ENCODE data around the gene WTAP.
"Not testable (repeated sequence)": the region's sequence is repeated elsewhere in the genome, so short reads cannot be mapped to it uniquely, and the experiment has no call there.

WTAP gene

GRCh38 chr6:159693894-159694545 is 33.3 kb upstream of the WTAP start:
- DNase-seq: no peak

- DNase-seq: no peak
Observed at GRCh38 chr6:159695984-159696383, 31.3 kb upstream of the WTAP start.

GRCh38 chr6:159700970-159701369 is 26.3 kb upstream of the WTAP start:
- no peak for DNase-seq

DNA sequence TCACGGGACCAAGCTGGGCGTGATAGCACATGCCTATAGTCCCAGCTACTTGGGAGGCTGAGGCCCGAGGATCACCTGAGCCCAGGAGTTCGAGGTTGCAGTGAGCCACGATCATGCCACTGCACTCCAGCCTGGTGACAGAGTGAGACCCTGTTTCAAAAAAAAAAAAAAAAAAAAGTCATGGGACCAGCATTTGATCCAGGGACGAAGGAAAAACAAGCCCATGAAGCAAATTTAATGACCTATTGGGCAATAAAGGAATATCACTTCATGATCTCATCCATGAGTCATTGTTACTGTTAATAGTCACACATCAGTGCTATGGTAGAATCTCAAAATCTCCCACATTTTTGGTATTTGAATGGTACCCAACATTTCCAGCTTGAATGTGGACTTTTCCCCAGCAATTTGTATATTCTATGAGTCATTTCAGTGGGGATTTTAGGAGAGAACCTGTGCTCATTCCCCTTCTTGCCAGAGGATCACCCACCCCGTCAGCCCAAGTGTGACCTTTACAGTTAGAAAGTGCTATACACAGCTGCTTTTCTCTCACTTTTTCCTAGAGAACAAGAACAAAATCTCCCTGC is 25.8 kb upstream of the WTAP start:
- no peak for DNase-seq

- not testable (repeated sequence) for DNase-seq
Observed at GRCh38 chr6:159710603-159711002, 16.7 kb upstream of the WTAP start.

- not testable (repeated sequence) for DNase-seq
Observed at GRCh38 chr6:159712389-159712788, 14.9 kb upstream of the WTAP start.

DNA sequence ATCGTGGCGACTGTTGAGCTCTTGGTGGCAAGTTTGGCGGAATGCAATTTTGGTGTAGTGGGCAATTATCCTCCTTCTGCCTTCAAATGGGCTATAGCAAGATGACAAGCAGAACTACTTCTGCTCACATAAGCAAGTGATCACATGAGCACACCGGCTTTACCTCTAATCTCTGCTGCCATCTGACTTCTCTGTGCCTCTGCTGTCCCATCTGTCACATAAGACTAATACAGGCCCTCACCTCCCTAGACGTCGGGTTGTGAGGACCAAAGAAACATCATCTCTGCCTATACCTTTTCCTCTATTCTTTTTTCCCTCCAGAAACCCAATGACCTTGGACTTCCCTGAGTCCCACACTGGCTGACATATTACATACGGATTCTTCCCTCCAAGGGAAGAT is 13.3 kb upstream of the WTAP start:
- DNase-seq: no peak

GRCh38 chr6:159714404-159714803 is 12.9 kb upstream of the WTAP start:
- DNase-seq: no peak

DNA sequence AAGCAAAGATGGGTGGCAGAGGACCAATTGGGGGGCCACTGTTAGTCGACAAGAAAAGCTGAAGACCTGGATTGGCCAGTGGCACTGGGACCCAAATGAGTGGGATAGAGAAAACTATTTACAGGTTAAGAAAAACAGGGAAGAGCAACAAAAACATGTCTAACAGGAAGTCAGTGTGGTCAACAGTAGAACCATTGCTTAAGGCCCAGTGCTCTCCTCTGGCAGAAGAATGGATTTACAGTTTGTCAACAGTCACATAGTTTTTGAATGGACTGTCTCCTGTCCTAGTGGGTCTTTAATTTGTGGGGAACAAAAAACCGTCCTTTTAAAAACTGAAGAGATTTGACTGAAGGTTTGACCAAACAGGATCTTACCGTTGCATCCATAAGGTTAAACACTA is 12.1 kb upstream of the WTAP start:
- no peak for DNase-seq

GRCh38 chr6:159715605-159716004 is 11.7 kb upstream of the WTAP start:
- DNase-seq: no peak

GRCh38 chr6:159716247-159717096 is 10.8 kb upstream of the WTAP start:
- no peak for DNase-seq

DNA sequence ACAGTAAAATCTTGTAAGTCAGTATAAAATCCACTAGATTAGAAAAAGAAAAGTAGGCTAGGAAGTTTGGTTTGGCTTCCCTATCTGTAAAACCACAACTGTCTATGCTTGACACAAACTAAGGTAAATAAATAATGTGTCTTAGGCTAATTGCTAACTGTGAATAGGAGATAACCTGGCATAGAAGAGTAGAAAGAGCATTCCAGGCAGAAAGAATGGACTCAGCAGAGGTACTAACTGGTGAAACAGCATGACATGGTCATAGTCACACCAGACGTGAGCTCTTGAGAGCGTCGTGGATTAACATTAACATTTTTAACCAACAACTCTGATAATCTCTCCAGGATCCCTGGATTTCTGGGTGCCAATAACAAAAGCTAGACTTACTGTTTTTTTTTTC is 8.7 kb upstream of the WTAP start:
- DNase-seq: no peak

GRCh38 chr6:159719287-159719686 is 8.0 kb upstream of the WTAP start:
- no peak for DNase-seq

DNA sequence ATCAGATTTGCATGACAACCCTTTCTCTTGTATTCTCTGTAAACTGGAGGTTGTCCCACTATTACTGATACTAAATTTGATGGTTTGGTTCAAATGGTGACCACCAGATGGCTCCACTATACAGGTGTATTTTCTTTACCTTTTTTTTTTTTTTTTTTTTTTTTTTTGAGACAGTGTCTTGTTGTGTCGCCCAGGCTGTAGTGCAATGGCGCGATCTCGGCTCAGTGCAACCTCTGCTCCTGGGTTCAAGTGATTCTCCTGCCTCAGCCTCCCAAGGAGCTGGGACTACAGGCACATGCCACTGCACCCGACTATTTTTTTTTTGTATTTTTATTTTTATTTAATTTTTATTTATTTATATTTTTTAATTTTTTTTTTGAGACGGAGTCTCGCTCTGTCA is 6.6 kb upstream of the WTAP start:
- DNase-seq: peak in 1 of 2 donors; percentile 25

DNA sequence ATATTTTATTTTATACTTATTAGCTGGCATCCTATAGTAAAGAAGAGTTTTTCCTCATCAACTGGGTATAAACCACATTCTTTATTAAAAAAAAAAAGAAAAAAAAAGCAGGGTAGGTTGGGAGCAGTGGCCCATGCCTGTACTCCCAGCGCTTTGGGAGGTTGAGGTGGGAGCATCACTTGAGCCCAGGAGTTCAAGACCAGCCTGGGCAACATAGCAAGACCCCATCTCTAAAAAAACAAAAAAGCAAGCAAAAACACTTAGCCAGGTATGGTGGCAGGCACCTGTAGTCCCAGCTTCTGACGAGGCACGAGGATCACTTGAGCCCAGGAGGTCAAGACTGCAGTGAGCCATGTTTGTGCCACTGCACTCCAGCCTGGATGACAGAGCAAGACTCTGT is 5.3 kb upstream of the WTAP start:
- not testable (repeated sequence) for DNase-seq

DNA sequence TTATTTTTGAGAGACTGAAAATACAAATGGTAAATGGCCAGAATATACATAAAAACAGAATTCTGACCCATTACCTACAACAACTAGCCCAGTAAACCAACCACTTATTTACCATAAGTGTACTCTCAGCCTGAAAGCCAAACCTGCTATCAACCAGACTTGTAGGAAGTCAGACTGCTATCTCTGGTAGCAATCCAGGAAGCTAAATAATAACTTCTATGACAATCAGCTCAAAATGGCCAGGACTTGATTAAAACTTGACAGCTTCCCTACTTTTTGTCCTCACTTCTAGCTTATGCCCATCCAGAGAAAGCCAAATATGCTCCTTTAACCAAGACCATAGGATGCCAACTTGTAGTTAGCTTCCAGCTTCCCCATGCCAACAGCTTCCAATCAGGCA is 4.7 kb upstream of the WTAP start:
- DNase-seq: no peak

GRCh38 chr6:159723259-159723658 is 4.0 kb upstream of the WTAP start:
- no peak for DNase-seq

GRCh38 chr6:159724778-159725177 is 2.5 kb upstream of the WTAP start:
- no peak for DNase-seq

DNA sequence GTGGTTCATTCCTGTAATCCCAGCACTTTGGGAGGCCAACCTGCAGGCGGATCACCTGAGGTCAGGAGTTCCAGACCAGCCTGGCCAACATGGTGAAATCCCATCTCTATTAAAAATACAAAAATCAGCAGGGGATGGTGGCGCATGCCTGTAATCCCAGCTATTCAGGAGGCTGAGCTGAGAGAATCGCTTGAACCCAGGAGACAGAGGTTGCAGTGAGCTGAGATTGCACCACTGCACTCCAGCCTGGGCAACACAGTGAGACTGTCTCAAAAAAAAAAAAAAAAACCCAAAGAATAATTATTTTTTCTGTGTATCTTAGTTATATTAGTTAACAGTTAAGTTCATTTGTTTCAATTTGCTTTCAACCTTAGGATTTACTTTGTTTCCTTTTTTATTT is 2.1 kb upstream of the WTAP start:
- not testable (repeated sequence) for DNase-seq

- DNase-seq: no peak
Observed at GRCh38 chr6:159726255-159726917, 920 bp upstream of the WTAP start.

GRCh38 chr6:159727717-159728445 is 575 bp downstream of the WTAP start:
- DNase-seq: no peak

DNA sequence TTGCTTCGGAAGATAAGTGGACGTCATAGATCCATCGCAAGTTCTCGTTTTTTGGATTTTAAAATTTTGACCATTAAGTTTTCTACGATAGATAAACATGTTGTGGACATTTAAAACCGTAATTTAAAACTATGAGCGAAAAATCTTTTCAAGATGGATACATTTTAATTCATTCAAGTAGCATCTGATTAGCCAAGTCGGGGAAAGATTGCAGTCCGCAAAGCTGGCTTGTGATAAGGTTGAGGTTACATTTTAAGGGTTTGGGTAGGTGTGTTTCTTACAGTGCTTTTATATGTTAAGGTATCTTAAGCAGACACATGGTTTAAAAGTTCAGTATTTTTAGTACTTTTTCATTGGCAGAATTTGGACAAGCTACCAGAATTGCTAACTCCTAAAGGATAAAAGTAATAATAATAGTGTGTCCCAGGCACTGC is 1.2 kb downstream of the WTAP start:
- DNase-seq: no peak

All from stimulated activated CD4-positive, alpha-beta T cell treated with anti-CD3 and anti-CD28 coated beads, Interleukin-2, amount 100 ng/mL, for 48 hours (primary cell).